Activated naive CD4-positive, alpha-beta T cell treated with anti-CD3 and anti-CD28 coated beads, Interleukin-2, amount 50 U/mL, for 24 hours (primary cell): ENCODE measurements around the gene RC3H2.
"Not testable (repeated sequence)": the region's sequence is repeated elsewhere in the genome, so short reads cannot be mapped to it uniquely, and the experiment has no call there.

Experiments
- H3K27ac Mint-ChIP-seq: one replicate; pipeline ENCODE4 v1.8.0; 2021; ENCODE audit warnings: mild to moderate bottlenecking, mixed read lengths
- H3K27me3 Mint-ChIP-seq: one replicate; pipeline ENCODE4 v1.8.0; 2021; ENCODE audit warnings: mixed read lengths
- H3K36me3 Mint-ChIP-seq: one replicate; pipeline ENCODE4 v1.8.0; 2021; ENCODE audit warnings: mixed read lengths
- H3K4me1 Mint-ChIP-seq: one replicate; pipeline ENCODE4 v1.8.0; 2021; ENCODE audit warnings: mixed read lengths
- H3K4me3 Mint-ChIP-seq: one replicate; pipeline ENCODE4 v1.8.0; 2021; ENCODE audit warnings: mild to moderate bottlenecking, mixed read lengths
- H3K9me3 Mint-ChIP-seq: one replicate; pipeline ENCODE4 v1.8.0; 2021; ENCODE audit warnings: mixed read lengths

RC3H2 gene

GRCh38 chr9:122883125-122883524 is 22.0 kb downstream of the RC3H2 start:
- H3K4me3 Mint-ChIP-seq, result no peak overlapping the region
- H3K4me1 Mint-ChIP-seq, result peaks cover 7% of the 10 kb centered on the region
- H3K27ac Mint-ChIP-seq, result peak overlapping the region; percentile 84
- peaks cover 8% of the 10 kb centered on the region for H3K36me3 Mint-ChIP-seq
- H3K27me3 Mint-ChIP-seq, result no peaks in the 10 kb centered on the region
- H3K9me3 Mint-ChIP-seq, result no peaks in the 10 kb centered on the region

- no peaks in the 10 kb centered on the region for H3K9me3 Mint-ChIP-seq
- H3K27me3 Mint-ChIP-seq, result no peaks in the 10 kb centered on the region
- H3K36me3 Mint-ChIP-seq, result peaks cover 19% of the 10 kb centered on the region
- no peak overlapping the region for H3K4me3 Mint-ChIP-seq
- H3K27ac Mint-ChIP-seq, result no peak overlapping the region
- peaks cover 12% of the 10 kb centered on the region for H3K4me1 Mint-ChIP-seq
Measured at GRCh38 chr9:122879443-122879842, 25.7 kb downstream of the RC3H2 start.

GRCh38 chr9:122875523-122875922 is 29.6 kb downstream of the RC3H2 start:
- peaks cover 5% of the 10 kb centered on the region for H3K4me1 Mint-ChIP-seq
- H3K9me3 Mint-ChIP-seq, result no peaks in the 10 kb centered on the region
- H3K36me3 Mint-ChIP-seq, result peaks cover 19% of the 10 kb centered on the region
- peak overlapping the region; percentile 43 for H3K27ac Mint-ChIP-seq
- no peaks in the 10 kb centered on the region for H3K27me3 Mint-ChIP-seq
- no peak overlapping the region for H3K4me3 Mint-ChIP-seq

- not testable (repeated sequence) for H3K4me3 Mint-ChIP-seq, H3K9me3 Mint-ChIP-seq, H3K27me3 Mint-ChIP-seq, H3K27ac Mint-ChIP-seq, H3K4me1 Mint-ChIP-seq
- peaks cover 19% of the 10 kb centered on the region for H3K36me3 Mint-ChIP-seq
Measured at GRCh38 chr9:122867276-122867675, 37.9 kb downstream of the RC3H2 start.

- Mint-ChIP-seq H3K4me3 (no peak overlapping the region), H3K36me3 (peaks cover 17% of the 10 kb centered on the region), H3K4me1 (peaks cover 9% of the 10 kb centered on the region), H3K27me3 (no peaks in the 10 kb centered on the region), H3K9me3 (no peaks in the 10 kb centered on the region), H3K27ac (no peak overlapping the region)
Measured at GRCh38 chr9:122866079-122866478, 39.1 kb downstream of the RC3H2 start.

- no peaks in the 10 kb centered on the region for H3K9me3 Mint-ChIP-seq
- H3K36me3 Mint-ChIP-seq, result peaks cover 12% of the 10 kb centered on the region
- peak overlapping the region; percentile 51 for H3K27ac Mint-ChIP-seq
- peaks cover 9% of the 10 kb centered on the region for H3K4me1 Mint-ChIP-seq
- no peak overlapping the region for H3K4me3 Mint-ChIP-seq
- H3K27me3 Mint-ChIP-seq, result no peaks in the 10 kb centered on the region
Measured at GRCh38 chr9:122865300-122865699, 39.9 kb downstream of the RC3H2 start.

- no peaks in the 10 kb centered on the region for H3K27me3 Mint-ChIP-seq
- no peak overlapping the region for H3K27ac Mint-ChIP-seq
- H3K4me1 Mint-ChIP-seq, result peaks cover 9% of the 10 kb centered on the region
- peaks cover 18% of the 10 kb centered on the region for H3K36me3 Mint-ChIP-seq
- H3K4me3 Mint-ChIP-seq, result no peak overlapping the region
- no peaks in the 10 kb centered on the region for H3K9me3 Mint-ChIP-seq
Measured at GRCh38 chr9:122863407-122863806, 41.8 kb downstream of the RC3H2 start.

GRCh38 chr9:122860319-122861142 is 44.6 kb downstream of the RC3H2 start:
- peaks cover 6% of the 10 kb centered on the region for H3K4me1 Mint-ChIP-seq
- H3K4me3 Mint-ChIP-seq, result no peak overlapping the region
- H3K36me3 Mint-ChIP-seq, result peaks cover 14% of the 10 kb centered on the region
- no peaks in the 10 kb centered on the region for H3K9me3 Mint-ChIP-seq
- H3K27me3 Mint-ChIP-seq, result no peaks in the 10 kb centered on the region
- no peak overlapping the region for H3K27ac Mint-ChIP-seq

- H3K27me3 Mint-ChIP-seq, result no peaks in the 10 kb centered on the region
- H3K36me3 Mint-ChIP-seq, result peaks cover 13% of the 10 kb centered on the region
- H3K4me1 Mint-ChIP-seq, result peaks cover under 1% of the 10 kb centered on the region
- H3K27ac Mint-ChIP-seq, result peak overlapping the region; percentile 33
- no peak overlapping the region for H3K4me3 Mint-ChIP-seq
- H3K9me3 Mint-ChIP-seq, result no peaks in the 10 kb centered on the region
Measured at GRCh38 chr9:122857815-122858214, 47.3 kb downstream of the RC3H2 start.

GRCh38 chr9:122852085-122852786 is 52.9 kb downstream of the RC3H2 start:
- H3K36me3 Mint-ChIP-seq, result peaks cover 13% of the 10 kb centered on the region
- not testable (repeated sequence) for H3K9me3 Mint-ChIP-seq, H3K27ac Mint-ChIP-seq, H3K4me3 Mint-ChIP-seq, H3K27me3 Mint-ChIP-seq
- H3K4me1 Mint-ChIP-seq, result peaks cover 24% of the 10 kb centered on the region

- Mint-ChIP-seq H3K27ac (peak overlapping the region; percentile 35), H3K4me3 (no peak overlapping the region), H3K27me3 (no peaks in the 10 kb centered on the region), H3K36me3 (peaks cover 11% of the 10 kb centered on the region), H3K9me3 (no peaks in the 10 kb centered on the region), H3K4me1 (peaks cover 55% of the 10 kb centered on the region)
Measured at GRCh38 chr9:122848256-122848943, 56.8 kb downstream of the RC3H2 start.

GRCh38 chr9:122846371-122846940 is 58.7 kb downstream of the RC3H2 start:
- peaks cover 63% of the 10 kb centered on the region for H3K4me1 Mint-ChIP-seq
- H3K36me3 Mint-ChIP-seq, result peaks cover 11% of the 10 kb centered on the region
- H3K27me3 Mint-ChIP-seq, result no peaks in the 10 kb centered on the region
- peak overlapping the region; percentile 95 for H3K27ac Mint-ChIP-seq
- H3K4me3 Mint-ChIP-seq, result peak overlapping the region; percentile 34
- no peaks in the 10 kb centered on the region for H3K9me3 Mint-ChIP-seq

- Mint-ChIP-seq H3K9me3 (no peaks in the 10 kb centered on the region), H3K27ac (no peak overlapping the region)
Measured at GRCh38 chr9:122845116-122845515, 60.0 kb downstream of the RC3H2 start.

GRCh38 chr9:122844137-122844536 is 61.0 kb downstream of the RC3H2 start:
- Mint-ChIP-seq H3K27me3 (no peaks in the 10 kb centered on the region), H3K27ac (peak overlapping the region; percentile 55), H3K9me3 (no peaks in the 10 kb centered on the region), H3K4me1 (peaks cover 58% of the 10 kb centered on the region), H3K4me3 (no peak overlapping the region), H3K36me3 (peaks cover 2% of the 10 kb centered on the region)

More at GRCh38 chr9:122845116-122845515, 60.0 kb downstream of the RC3H2 start:
- no peak overlapping the region for H3K4me3 Mint-ChIP-seq
- H3K27me3 Mint-ChIP-seq, result no peaks in the 10 kb centered on the region
- peaks cover 66% of the 10 kb centered on the region for H3K4me1 Mint-ChIP-seq
- peaks cover 6% of the 10 kb centered on the region for H3K36me3 Mint-ChIP-seq

GRCh38 chr9:122841501-122841900 is 63.7 kb downstream of the RC3H2 start:
- Mint-ChIP-seq H3K9me3 (no peaks in the 10 kb centered on the region), H3K27ac (no peak overlapping the region), H3K27me3 (no peaks in the 10 kb centered on the region), H3K4me3 (no peak overlapping the region), H3K36me3 (no peaks in the 10 kb centered on the region), H3K4me1 (peaks cover 43% of the 10 kb centered on the region)
